GM23338 (cell line): ENCODE results near the gene MT1HL1. TPM values are rescaled to one million over a fixed set of nuclear protein-coding genes. Genes with fewer than 3 reads are reported as not detected.

Experiments used
- ATAC-seq: fragments of 200-7000 bp; cut with Tn5 transposase; 3 replicates; pipeline ENCODE4 v1.9.1; 2020
- DNase-seq: peaks from one replicate; pipeline ENCODE4 v3.0.0-alpha.2; 2015; ENCODE audit warnings: low spot score
- H2AFZ ChIP-seq: fragments of 200-600 bp; sonication (generic); 2 replicates; pipeline ENCODE4 v1.8.0; 2016; ENCODE audit warnings: antibody characterized with exemption, mild to moderate bottlenecking, moderate library complexity
- H3F3A ChIP-seq: fragments of 200-600 bp; sonication (generic); replicated peaks from 2 replicates; pipeline ENCODE4 v1.8.0; 2017; ENCODE audit warnings: antibody characterized with exemption, mixed run types, low read depth
- H3K27ac ChIP-seq: fragments of 200-600 bp; sonication (generic); 2 replicates; pipeline ENCODE4 v1.6.1; 2016; ENCODE audit warnings: low read depth
- H3K27me3 ChIP-seq: fragments of 200-600 bp; sonication (generic); 2 replicates; pipeline ENCODE4 v1.8.0; 2016; ENCODE audit warnings: mild to moderate bottlenecking, mixed run types, moderate library complexity; ENCODE audit not compliant: insufficient read depth
- H3K36me3 ChIP-seq: fragments of 200-600 bp; sonication (generic); 2 replicates; pipeline ENCODE4 v1.8.0; 2016; ENCODE audit warnings: mild to moderate bottlenecking; ENCODE audit not compliant: insufficient read depth
- H3K4me1 ChIP-seq: fragments of 200-600 bp; sonication (generic); 2 replicates; pipeline ENCODE4 v1.8.0; 2016; ENCODE audit warnings: mild to moderate bottlenecking, moderate library complexity; ENCODE audit not compliant: insufficient read depth
- H3K4me2 ChIP-seq: fragments of 200-600 bp; sonication (generic); 2 replicates; pipeline ENCODE4 v1.7.1; 2017; ENCODE audit warnings: mixed run types
- H3K4me3 ChIP-seq: fragments of 200-600 bp; sonication (generic); 2 replicates; pipeline ENCODE4 v1.6.1; 2016; ENCODE audit warnings: mixed run types
- H3K79me2 ChIP-seq: fragments of 200-600 bp; sonication (generic); replicated peaks from 2 replicates; pipeline ENCODE4 v1.8.0; 2017; ENCODE audit warnings: mild to moderate bottlenecking; ENCODE audit not compliant: insufficient read depth
- H3K9me2 ChIP-seq: fragments of 200-600 bp; sonication (generic); 2 replicates; pipeline ENCODE4 v1.8.0; 2017; ENCODE audit not compliant: insufficient read depth
- H4K20me1 ChIP-seq: fragments of 200-600 bp; sonication (generic); replicated peaks from 2 replicates; pipeline ENCODE4 v1.8.0; 2017; ENCODE audit warnings: mild to moderate bottlenecking; ENCODE audit not compliant: insufficient read depth
- H3K27ac Mint-ChIP-seq: 2 replicates; pipeline ENCODE4 v1.8.0; 2020; ENCODE audit warnings: inconsistent platforms, mild to moderate bottlenecking, moderate library complexity, mixed read lengths
- H3K27me3 Mint-ChIP-seq: 3 replicates; pipeline ENCODE4 v1.8.0; 2022; ENCODE audit warnings: low read depth, mild to moderate bottlenecking, moderate library complexity, mixed read lengths, inconsistent platforms; ENCODE audit not compliant: insufficient read depth, poor library complexity
- H3K36me3 Mint-ChIP-seq: 3 replicates; pipeline ENCODE4 v1.8.0; 2021; ENCODE audit warnings: low read depth, mild to moderate bottlenecking, inconsistent platforms, moderate library complexity, mixed read lengths
- H3K4me1 Mint-ChIP-seq: 3 replicates; pipeline ENCODE4 v1.8.0; 2020; ENCODE audit warnings: mild to moderate bottlenecking, inconsistent platforms, mixed read lengths
- H3K4me3 Mint-ChIP-seq: 3 replicates; pipeline ENCODE4 v1.8.0; 2021; ENCODE audit warnings: moderate library complexity, mild to moderate bottlenecking, inconsistent platforms, mixed read lengths
- H3K9me3 Mint-ChIP-seq: 3 replicates; pipeline ENCODE4 v1.8.0; 2020; ENCODE audit warnings: moderate library complexity, mild to moderate bottlenecking, inconsistent platforms, mixed read lengths
- POLR2AphosphoS5 ChIP-seq: IDR thresholded peaks from 2 replicates; pipeline ENCODE4 v1.6.1; 2016; ENCODE audit warnings: antibody characterized with exemption, low read depth
- ZNF462 ChIP-seq: fragments of 250-450 bp; sonication (Bioruptor Pico); IDR thresholded peaks from 2 replicates; pipeline ENCODE4 v1.5.0; 2020; ENCODE audit warnings: mild to moderate bottlenecking, moderate library complexity
- polyA plus RNA-seq: library from polyadenylated mRNA; unstranded; fragments of >200 nt; fragmentation: Nextera tagmentation; extraction: Ambion mirVana; gene quantifications from 2 replicates; pipeline ENCODE4 v1.2.1, GENCODE V29; 2016
- total RNA-seq: library from RNA; depleted of rRNA; stranded (reverse); fragments of >200 nt; shearing (Covaris generic); gene quantifications from 2 replicates; pipeline ENCODE4 v1.2.3, GENCODE V29; 2014
- TF ChIP-seq, protein P1 (sequence below), 2 experiments: fragments of 200-600 bp in 1 of 2; sonication (generic) in 1 of 2; conservative IDR thresholded peaks; 2 replicates each; pipeline versions ENCODE4 v1.5.1 to v1.6.1; 2016 to 2017; ENCODE audit warnings: antibody characterized with exemption in 2 of 2, low read depth in 2 of 2, mild to moderate bottlenecking in 2 of 2, moderate library complexity in 1 of 2
- TF ChIP-seq, protein P2 (sequence below): IDR thresholded peaks from 2 replicates; pipeline ENCODE4 v1.6.1; 2016; ENCODE audit warnings: antibody characterized with exemption
- TF ChIP-seq, protein P3 (sequence below): IDR thresholded peaks from one replicate; pipeline ENCODE4 v1.6.1; 2018; ENCODE audit warnings: antibody characterized with exemption; ENCODE audit not compliant: unreplicated experiment

MT1HL1 gene
- total and polyA plus RNA-seq, 2 experiments from 2014 or later = not detected

DNA sequence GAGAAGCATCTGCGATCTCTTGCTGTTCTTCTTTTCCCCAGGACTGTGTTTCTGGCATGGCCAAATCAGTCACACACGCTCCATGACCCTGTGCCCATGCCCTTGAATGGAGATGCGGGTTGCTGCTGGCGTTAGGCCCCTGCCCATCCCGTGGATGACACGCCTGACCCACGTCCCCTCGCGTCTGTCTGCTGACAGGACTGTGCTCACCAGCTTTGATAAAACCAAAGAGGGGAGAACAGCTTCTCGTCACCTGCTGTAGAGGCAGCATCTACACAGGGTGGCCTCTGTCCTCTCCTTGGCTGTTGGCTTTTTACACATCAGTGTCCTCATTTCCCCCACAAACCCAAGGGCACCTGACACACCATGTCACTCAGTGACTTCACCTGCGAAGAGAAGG is 6.9 kb downstream of the MT1HL1 start (continued):
- TF ChIP-seq ZNF462 (CRISPR knock-in tag) (no peak), POLR2AphosphoS5 (no peak)

DNA sequence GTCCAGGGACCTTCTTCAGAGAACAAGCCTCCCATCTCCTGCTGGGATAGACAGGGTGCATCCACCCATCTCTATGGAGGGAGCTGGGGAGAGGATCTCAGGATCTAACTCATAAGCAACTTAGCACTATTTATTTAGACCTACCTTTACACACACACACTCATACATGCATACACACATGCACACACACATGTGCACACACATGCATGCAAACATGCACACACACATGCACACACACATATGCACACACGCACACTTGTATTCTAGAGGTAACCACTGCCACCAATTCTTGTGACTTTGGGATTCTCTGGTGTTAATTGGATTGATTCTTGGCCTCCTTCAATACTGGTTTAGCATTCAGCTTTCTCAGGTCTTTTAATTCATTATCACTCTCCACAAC is 9.8 kb downstream of the MT1HL1 start:
- TF ChIP-seq, protein P1, sequence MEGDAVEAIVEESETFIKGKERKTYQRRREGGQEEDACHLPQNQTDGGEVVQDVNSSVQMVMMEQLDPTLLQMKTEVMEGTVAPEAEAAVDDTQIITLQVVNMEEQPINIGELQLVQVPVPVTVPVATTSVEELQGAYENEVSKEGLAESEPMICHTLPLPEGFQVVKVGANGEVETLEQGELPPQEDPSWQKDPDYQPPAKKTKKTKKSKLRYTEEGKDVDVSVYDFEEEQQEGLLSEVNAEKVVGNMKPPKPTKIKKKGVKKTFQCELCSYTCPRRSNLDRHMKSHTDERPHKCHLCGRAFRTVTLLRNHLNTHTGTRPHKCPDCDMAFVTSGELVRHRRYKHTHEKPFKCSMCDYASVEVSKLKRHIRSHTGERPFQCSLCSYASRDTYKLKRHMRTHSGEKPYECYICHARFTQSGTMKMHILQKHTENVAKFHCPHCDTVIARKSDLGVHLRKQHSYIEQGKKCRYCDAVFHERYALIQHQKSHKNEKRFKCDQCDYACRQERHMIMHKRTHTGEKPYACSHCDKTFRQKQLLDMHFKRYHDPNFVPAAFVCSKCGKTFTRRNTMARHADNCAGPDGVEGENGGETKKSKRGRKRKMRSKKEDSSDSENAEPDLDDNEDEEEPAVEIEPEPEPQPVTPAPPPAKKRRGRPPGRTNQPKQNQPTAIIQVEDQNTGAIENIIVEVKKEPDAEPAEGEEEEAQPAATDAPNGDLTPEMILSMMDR (conservative IDR thresholded peaks at IDR 0.05; ENCODE audit: low read depth in 2 of 2) = no peak
- TF ChIP-seq, protein P2, sequence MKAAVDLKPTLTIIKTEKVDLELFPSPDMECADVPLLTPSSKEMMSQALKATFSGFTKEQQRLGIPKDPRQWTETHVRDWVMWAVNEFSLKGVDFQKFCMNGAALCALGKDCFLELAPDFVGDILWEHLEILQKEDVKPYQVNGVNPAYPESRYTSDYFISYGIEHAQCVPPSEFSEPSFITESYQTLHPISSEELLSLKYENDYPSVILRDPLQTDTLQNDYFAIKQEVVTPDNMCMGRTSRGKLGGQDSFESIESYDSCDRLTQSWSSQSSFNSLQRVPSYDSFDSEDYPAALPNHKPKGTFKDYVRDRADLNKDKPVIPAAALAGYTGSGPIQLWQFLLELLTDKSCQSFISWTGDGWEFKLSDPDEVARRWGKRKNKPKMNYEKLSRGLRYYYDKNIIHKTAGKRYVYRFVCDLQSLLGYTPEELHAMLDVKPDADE = no peak
- TF ChIP-seq, protein P3, sequence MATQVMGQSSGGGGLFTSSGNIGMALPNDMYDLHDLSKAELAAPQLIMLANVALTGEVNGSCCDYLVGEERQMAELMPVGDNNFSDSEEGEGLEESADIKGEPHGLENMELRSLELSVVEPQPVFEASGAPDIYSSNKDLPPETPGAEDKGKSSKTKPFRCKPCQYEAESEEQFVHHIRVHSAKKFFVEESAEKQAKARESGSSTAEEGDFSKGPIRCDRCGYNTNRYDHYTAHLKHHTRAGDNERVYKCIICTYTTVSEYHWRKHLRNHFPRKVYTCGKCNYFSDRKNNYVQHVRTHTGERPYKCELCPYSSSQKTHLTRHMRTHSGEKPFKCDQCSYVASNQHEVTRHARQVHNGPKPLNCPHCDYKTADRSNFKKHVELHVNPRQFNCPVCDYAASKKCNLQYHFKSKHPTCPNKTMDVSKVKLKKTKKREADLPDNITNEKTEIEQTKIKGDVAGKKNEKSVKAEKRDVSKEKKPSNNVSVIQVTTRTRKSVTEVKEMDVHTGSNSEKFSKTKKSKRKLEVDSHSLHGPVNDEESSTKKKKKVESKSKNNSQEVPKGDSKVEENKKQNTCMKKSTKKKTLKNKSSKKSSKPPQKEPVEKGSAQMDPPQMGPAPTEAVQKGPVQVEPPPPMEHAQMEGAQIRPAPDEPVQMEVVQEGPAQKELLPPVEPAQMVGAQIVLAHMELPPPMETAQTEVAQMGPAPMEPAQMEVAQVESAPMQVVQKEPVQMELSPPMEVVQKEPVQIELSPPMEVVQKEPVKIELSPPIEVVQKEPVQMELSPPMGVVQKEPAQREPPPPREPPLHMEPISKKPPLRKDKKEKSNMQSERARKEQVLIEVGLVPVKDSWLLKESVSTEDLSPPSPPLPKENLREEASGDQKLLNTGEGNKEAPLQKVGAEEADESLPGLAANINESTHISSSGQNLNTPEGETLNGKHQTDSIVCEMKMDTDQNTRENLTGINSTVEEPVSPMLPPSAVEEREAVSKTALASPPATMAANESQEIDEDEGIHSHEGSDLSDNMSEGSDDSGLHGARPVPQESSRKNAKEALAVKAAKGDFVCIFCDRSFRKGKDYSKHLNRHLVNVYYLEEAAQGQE = no peak
- H3K36me3 ChIP-seq = no peaks in the 10 kb centered on the region
- H3K4me3 ChIP-seq = no peak overlapping the region
- no peak overlapping the region for H3K4me2 ChIP-seq
- ATAC-seq (no peak), DNase-seq (no peak)
- no peaks in the 10 kb centered on the region for H3K27me3 ChIP-seq
- no peaks in the 10 kb centered on the region for H4K20me1 ChIP-seq
- H3F3A ChIP-seq = no peaks in the 10 kb centered on the region; the same call in 1 of the 2 replicates
- H3K27ac ChIP-seq = no peak overlapping the region
- H2AFZ ChIP-seq = no peak overlapping the region
- Mint-ChIP-seq H3K36me3 (peaks cover 9% of the 10 kb centered on the region), H3K27ac (no peak overlapping the region), H3K4me1 (peaks cover 14% of the 10 kb centered on the region), H3K27me3 (peaks cover 12% of the 10 kb centered on the region), H3K4me3 (no peak overlapping the region), H3K9me3 (peaks cover 12% of the 10 kb centered on the region)
- H3K9me2 ChIP-seq = no peaks in the 10 kb centered on the region; the same call in 1 of the 2 replicates
- no peaks in the 10 kb centered on the region for H3K79me2 ChIP-seq
- peaks cover 13% of the 10 kb centered on the region for H3K4me1 ChIP-seq
